H1 (cell line): ENCODE measurements around the gene ADARB2. TPM values are rescaled to one million over a fixed set of nuclear protein-coding genes. Genes with fewer than 3 reads are reported as not detected.

Experiments
- BRCA1 ChIP-seq: IDR thresholded peaks from 2 replicates; pipeline ENCODE4 v1.6.1; 2012; ENCODE audit warnings: low read depth, low read length, improper control_type of control experiment
- EP300 ChIP-seq, 2 experiments: IDR thresholded peaks; 1 replicate in 1 of 2; 2 replicates in 1 of 2; pipeline ENCODE4 v1.6.1; 2011 to 2012; ENCODE audit warnings: low read depth in 2 of 2, low read length in 2 of 2, mild to moderate bottlenecking in 2 of 2, borderline replicate concordance in 1 of 2, inconsistent platforms in 1 of 2, moderate library complexity in 1 of 2
- EZH2 ChIP-seq: fragments of 200-600 bp; sonication (generic); IDR thresholded peaks from 2 replicates; pipeline ENCODE4 v1.7.1; 2012; ENCODE audit warnings: low read depth, mild to moderate bottlenecking, moderate library complexity, low read length, inconsistent platforms; ENCODE audit not compliant: severe bottlenecking
- JUND ChIP-seq: IDR thresholded peaks from 2 replicates; pipeline ENCODE4 v1.6.1; 2011; ENCODE audit warnings: mild to moderate bottlenecking, improper control_type of control experiment, low read length
- PHF8 ChIP-seq: fragments of 200-600 bp; sonication (generic); conservative IDR thresholded peaks from 2 replicates; pipeline ENCODE4 v1.7.1; 2012; ENCODE audit warnings: low read depth, mild to moderate bottlenecking, inconsistent platforms, low read length, moderate library complexity
- SP1 ChIP-seq: IDR thresholded peaks from 2 replicates; pipeline ENCODE4 v1.6.1; 2011; ENCODE audit warnings: low read depth, low read length
- SRF ChIP-seq: IDR thresholded peaks from 2 replicates; pipeline ENCODE4 v1.6.1; 2011; ENCODE audit warnings: mild to moderate bottlenecking, low read depth, low read length, moderate library complexity
- SUZ12 ChIP-seq: fragments of 200-600 bp; sonication (generic); IDR thresholded peaks from 2 replicates; pipeline ENCODE4 v1.6.1; 2012; ENCODE audit warnings: mild to moderate bottlenecking, inconsistent platforms, low read length, moderate library complexity, mixed read lengths
- YY1 ChIP-seq: IDR thresholded peaks from 2 replicates; pipeline ENCODE4 v1.6.1; 2011; ENCODE audit warnings: low read depth, mild to moderate bottlenecking, low read length
- polyA plus RNA-seq, 7 experiments: library from polyadenylated mRNA; depleted of rRNA in 3 of 7; stranded (reverse) in 5 of 7; unstranded in 2 of 7; fragments of >200 nt in 5 of 7; fragments of 200-250 nt in 2 of 7; gene quantifications; 1 replicate in 5 of 7; 2 replicates in 1 of 7; 4 replicates in 1 of 7; pipeline versions ENCODE4 v1.2.1 to v1.2.3, GENCODE V29; 2011 to 2013; ENCODE audit warnings: missing spikeins in 2 of 7, mixed read lengths in 2 of 7
- total RNA-seq: library from RNA; stranded (reverse); fragmentation: NEBNext Ultra II Directional; extraction: Animal tissue kit (Norgen Biotek cat#: 25700); gene quantifications from 2 replicates; pipeline ENCODE4 v1.2.1, GENCODE V29; 2021
- TF ChIP-seq, protein P1 (sequence below): fragments of 300-600 bp; sonication (generic); IDR thresholded peaks from 2 replicates; pipeline ENCODE4 v1.7.1; 2012; ENCODE audit warnings: low read length, moderate library complexity, mild to moderate bottlenecking, inconsistent platforms; ENCODE audit not compliant: insufficient replicate concordance
- TF ChIP-seq, protein P2 (sequence below): IDR thresholded peaks from 2 replicates; pipeline ENCODE4 v1.6.1; 2011; ENCODE audit warnings: low read length, improper control_type of control experiment

Gene ADARB2
- total and polyA plus RNA-seq, 2 of the 8 experiments (the other 6 are each of a cell fraction or from before 2014, with no cell fraction given) = 2.2 to 2.8 TPM

GRCh38 chr10:1335642-1336041, 401.7 kb downstream of the ADARB2 start (continued):
- TF ChIP-seq, protein P1, sequence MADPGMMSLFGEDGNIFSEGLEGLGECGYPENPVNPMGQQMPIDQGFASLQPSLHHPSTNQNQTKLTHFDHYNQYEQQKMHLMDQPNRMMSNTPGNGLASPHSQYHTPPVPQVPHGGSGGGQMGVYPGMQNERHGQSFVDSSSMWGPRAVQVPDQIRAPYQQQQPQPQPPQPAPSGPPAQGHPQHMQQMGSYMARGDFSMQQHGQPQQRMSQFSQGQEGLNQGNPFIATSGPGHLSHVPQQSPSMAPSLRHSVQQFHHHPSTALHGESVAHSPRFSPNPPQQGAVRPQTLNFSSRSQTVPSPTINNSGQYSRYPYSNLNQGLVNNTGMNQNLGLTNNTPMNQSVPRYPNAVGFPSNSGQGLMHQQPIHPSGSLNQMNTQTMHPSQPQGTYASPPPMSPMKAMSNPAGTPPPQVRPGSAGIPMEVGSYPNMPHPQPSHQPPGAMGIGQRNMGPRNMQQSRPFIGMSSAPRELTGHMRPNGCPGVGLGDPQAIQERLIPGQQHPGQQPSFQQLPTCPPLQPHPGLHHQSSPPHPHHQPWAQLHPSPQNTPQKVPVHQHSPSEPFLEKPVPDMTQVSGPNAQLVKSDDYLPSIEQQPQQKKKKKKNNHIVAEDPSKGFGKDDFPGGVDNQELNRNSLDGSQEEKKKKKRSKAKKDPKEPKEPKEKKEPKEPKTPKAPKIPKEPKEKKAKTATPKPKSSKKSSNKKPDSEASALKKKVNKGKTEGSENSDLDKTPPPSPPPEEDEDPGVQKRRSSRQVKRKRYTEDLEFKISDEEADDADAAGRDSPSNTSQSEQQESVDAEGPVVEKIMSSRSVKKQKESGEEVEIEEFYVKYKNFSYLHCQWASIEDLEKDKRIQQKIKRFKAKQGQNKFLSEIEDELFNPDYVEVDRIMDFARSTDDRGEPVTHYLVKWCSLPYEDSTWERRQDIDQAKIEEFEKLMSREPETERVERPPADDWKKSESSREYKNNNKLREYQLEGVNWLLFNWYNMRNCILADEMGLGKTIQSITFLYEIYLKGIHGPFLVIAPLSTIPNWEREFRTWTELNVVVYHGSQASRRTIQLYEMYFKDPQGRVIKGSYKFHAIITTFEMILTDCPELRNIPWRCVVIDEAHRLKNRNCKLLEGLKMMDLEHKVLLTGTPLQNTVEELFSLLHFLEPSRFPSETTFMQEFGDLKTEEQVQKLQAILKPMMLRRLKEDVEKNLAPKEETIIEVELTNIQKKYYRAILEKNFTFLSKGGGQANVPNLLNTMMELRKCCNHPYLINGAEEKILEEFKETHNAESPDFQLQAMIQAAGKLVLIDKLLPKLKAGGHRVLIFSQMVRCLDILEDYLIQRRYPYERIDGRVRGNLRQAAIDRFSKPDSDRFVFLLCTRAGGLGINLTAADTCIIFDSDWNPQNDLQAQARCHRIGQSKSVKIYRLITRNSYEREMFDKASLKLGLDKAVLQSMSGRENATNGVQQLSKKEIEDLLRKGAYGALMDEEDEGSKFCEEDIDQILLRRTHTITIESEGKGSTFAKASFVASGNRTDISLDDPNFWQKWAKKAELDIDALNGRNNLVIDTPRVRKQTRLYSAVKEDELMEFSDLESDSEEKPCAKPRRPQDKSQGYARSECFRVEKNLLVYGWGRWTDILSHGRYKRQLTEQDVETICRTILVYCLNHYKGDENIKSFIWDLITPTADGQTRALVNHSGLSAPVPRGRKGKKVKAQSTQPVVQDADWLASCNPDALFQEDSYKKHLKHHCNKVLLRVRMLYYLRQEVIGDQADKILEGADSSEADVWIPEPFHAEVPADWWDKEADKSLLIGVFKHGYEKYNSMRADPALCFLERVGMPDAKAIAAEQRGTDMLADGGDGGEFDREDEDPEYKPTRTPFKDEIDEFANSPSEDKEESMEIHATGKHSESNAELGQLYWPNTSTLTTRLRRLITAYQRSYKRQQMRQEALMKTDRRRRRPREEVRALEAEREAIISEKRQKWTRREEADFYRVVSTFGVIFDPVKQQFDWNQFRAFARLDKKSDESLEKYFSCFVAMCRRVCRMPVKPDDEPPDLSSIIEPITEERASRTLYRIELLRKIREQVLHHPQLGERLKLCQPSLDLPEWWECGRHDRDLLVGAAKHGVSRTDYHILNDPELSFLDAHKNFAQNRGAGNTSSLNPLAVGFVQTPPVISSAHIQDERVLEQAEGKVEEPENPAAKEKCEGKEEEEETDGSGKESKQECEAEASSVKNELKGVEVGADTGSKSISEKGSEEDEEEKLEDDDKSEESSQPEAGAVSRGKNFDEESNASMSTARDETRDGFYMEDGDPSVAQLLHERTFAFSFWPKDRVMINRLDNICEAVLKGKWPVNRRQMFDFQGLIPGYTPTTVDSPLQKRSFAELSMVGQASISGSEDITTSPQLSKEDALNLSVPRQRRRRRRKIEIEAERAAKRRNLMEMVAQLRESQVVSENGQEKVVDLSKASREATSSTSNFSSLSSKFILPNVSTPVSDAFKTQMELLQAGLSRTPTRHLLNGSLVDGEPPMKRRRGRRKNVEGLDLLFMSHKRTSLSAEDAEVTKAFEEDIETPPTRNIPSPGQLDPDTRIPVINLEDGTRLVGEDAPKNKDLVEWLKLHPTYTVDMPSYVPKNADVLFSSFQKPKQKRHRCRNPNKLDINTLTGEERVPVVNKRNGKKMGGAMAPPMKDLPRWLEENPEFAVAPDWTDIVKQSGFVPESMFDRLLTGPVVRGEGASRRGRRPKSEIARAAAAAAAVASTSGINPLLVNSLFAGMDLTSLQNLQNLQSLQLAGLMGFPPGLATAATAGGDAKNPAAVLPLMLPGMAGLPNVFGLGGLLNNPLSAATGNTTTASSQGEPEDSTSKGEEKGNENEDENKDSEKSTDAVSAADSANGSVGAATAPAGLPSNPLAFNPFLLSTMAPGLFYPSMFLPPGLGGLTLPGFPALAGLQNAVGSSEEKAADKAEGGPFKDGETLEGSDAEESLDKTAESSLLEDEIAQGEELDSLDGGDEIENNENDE = no peak
- TF ChIP-seq EP300 (IDR thresholded peaks at IDR 0.05; ENCODE audit: borderline replicate concordance in 1 of 2, low read depth in 2 of 2, low read length in 2 of 2) (no peak), SP1 (no peak), BRCA1 (no peak), SRF (no peak), PHF8 (no peak), JUND (no peak), YY1 (no peak), EZH2 (no peak), SUZ12 (no peak)
- TF ChIP-seq, protein P2, sequence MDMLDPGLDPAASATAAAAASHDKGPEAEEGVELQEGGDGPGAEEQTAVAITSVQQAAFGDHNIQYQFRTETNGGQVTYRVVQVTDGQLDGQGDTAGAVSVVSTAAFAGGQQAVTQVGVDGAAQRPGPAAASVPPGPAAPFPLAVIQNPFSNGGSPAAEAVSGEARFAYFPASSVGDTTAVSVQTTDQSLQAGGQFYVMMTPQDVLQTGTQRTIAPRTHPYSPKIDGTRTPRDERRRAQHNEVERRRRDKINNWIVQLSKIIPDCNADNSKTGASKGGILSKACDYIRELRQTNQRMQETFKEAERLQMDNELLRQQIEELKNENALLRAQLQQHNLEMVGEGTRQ = no peak
